Activated CD4-positive, CD25-positive, alpha-beta regulatory T cell treated with anti-CD3 and anti-CD28 coated beads, Interleukin-2, amount 50 U/mL, for 72 hours (primary cell): ENCODE data around the gene HNRNPH3.
A peak's percentile ranks its signal among the peaks of the same experiment; 100 is the strongest.

ENCODE experiments used
- DNase-seq: peaks from one replicate; pipeline ENCODE4 v3.0.0; 2021

The HNRNPH3 gene

GRCh38 chr10:68332259-68333057, 594 bp downstream of the HNRNPH3 start, which contains the start of gene PBLD:
PBLD (minus strand) TSS chr10:68332928; CDS start chr10:68306844, 26,084 bp downstream.
- DNase-seq: peak; percentile 68

- DNase-seq: no peak
Observed at GRCh38 chr10:68333058-68333395, 1.2 kb downstream of the HNRNPH3 start.

- no peak for DNase-seq
Observed at GRCh38 chr10:68333440-68334431, 1.9 kb downstream of the HNRNPH3 start.

- no peak for DNase-seq
Observed at GRCh38 chr10:68334672-68335467, 3.0 kb downstream of the HNRNPH3 start.

GRCh38 chr10:68336754-68337351, 5.0 kb downstream of the HNRNPH3 start:
- no peak for DNase-seq

GRCh38 chr10:68340358-68341080, 8.7 kb downstream of the HNRNPH3 start:
- no peak for DNase-seq

- DNase-seq: no peak
Observed at GRCh38 chr10:68342909-68343516, 11.1 kb downstream of the HNRNPH3 start.

GRCh38 chr10:68345621-68346020, 13.8 kb downstream of the HNRNPH3 start:
- DNase-seq: no peak

- DNase-seq: no peak
Observed at GRCh38 chr10:68346774-68347173, 14.9 kb downstream of the HNRNPH3 start.

GRCh38 chr10:68348265-68348741, 16.4 kb downstream of the HNRNPH3 start:
- DNase-seq: peak; percentile 35

GRCh38 chr10:68353537-68353936, 21.7 kb downstream of the HNRNPH3 start:
- no peak for DNase-seq

- no peak for DNase-seq
Observed at GRCh38 chr10:68359189-68359588, 27.3 kb downstream of the HNRNPH3 start.

GRCh38 chr10:68362590-68362989, 30.7 kb downstream of the HNRNPH3 start:
- no peak for DNase-seq

- DNase-seq: no peak
Observed at GRCh38 chr10:68364101-68364886, 32.4 kb downstream of the HNRNPH3 start.

- DNase-seq: no peak
Observed at GRCh38 chr10:68365611-68366010, 33.7 kb downstream of the HNRNPH3 start.

GRCh38 chr10:68366600-68366999, 34.7 kb downstream of the HNRNPH3 start:
- DNase-seq: no peak

- DNase-seq: no peak
Observed at GRCh38 chr10:68367121-68367520, 35.3 kb downstream of the HNRNPH3 start.

GRCh38 chr10:68371604-68372003, 39.7 kb downstream of the HNRNPH3 start:
- DNase-seq: no peak

- no peak for DNase-seq
Observed at GRCh38 chr10:68385740-68386139, 53.9 kb downstream of the HNRNPH3 start.
